Epithelial cell of alveolus of lung (primary cell): Measurements from ENCODE around the gene PDE2A. TPM values are rescaled to one million over a fixed set of nuclear protein-coding genes. Genes with fewer than 3 reads are reported as not detected.

Experiments
- total RNA-seq: library from RNA; depleted of rRNA; stranded (reverse); fragments of >200 nt; gene quantifications from 2 replicates; pipeline ENCODE4 v1.2.1, GENCODE V29; 2015

The PDE2A gene
- 0.24 and 3.4 TPM in 2 replicates for total RNA-seq

DNA sequence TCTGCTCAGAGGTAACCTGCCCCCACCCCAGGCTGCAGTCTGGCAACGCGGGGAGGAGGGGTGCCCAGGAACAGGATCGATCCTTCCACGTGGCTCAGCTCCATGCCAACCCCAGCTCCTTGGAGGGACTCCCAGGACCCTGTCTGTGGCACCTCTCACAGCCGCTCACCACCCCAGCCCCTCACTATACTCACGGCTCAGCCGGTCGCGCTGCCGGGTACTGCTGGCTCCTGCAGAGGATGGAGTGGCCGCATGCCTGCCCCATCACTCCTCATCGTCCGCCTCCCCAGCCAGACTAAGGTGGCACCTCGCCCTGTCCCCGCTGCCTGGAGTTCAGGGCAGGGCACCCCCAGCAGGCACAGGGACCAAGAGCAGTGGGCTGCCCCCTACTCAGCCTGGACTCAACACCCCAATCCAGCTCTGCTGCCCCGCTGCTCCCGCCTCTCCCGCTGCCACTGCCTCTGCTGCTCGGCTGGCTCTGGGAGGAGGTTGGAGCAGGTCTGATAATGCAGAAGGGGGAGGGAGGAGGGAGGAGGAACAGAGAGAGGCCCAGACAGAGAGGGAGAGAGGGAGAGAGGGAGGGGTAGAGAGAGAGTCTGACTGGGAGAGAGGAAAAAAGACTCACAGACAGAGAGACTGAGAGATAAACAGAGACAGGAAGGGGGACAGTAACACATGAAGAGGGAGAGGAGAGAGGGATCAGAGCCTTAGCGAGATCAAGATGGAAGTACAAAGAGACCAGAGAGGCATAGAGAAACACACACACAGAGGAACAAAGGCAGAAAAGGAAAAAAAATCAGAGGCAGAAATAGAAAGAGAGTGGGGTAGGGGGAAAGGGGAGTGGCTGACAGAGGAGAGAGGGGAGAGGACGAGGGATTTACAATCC lies at the start of gene PDE2A:
PDE2A (minus strand) TSS at position 480 of the 886 bp plus-strand sequence; CDS start at position 265, 215 bp downstream.

Other genes starting within 250 kb of the PDE2A start
- 24.9 and 30.5 TPM in 2 replicates for gene CLPB, start 239.9 kb downstream of the PDE2A start, total RNA-seq
- 60.6 and 68.7 TPM in 2 replicates for gene ARAP1, start 78.0 kb upstream of the PDE2A start, total RNA-seq
- 32.8 and 38.3 TPM in 2 replicates for gene STARD10, start 119.6 kb upstream of the PDE2A start, total RNA-seq
- 3.4 and 3.9 TPM in 2 replicates for gene ATG16L2, start 140.0 kb upstream of the PDE2A start, total RNA-seq